Endothelial cell (in vitro differentiated cells): ENCODE measurements around the gene MACROH2A2. TPM values are rescaled to one million over a fixed set of nuclear protein-coding genes. Genes with fewer than 3 reads are reported as not detected.

Experiments
- DNase-seq: peaks from one replicate; pipeline ENCODE4 v3.0.0; 2021; ENCODE audit warnings: low spot score
- H3K27ac Mint-ChIP-seq: one replicate; pipeline ENCODE4 v1.8.0; 2021; ENCODE audit warnings: mixed read lengths, inconsistent platforms; ENCODE audit not compliant: unreplicated experiment
- H3K27me3 Mint-ChIP-seq: one replicate; pipeline ENCODE4 v1.8.0; 2021; ENCODE audit warnings: mild to moderate bottlenecking, moderate library complexity, mixed read lengths, inconsistent platforms; ENCODE audit not compliant: unreplicated experiment
- H3K36me3 Mint-ChIP-seq: one replicate; pipeline ENCODE4 v1.8.0; 2021; ENCODE audit warnings: mild to moderate bottlenecking, low read depth, mixed read lengths, inconsistent platforms; ENCODE audit not compliant: unreplicated experiment
- H3K4me1 Mint-ChIP-seq: one replicate; pipeline ENCODE4 v1.8.0; 2021; ENCODE audit warnings: mild to moderate bottlenecking, mixed read lengths, inconsistent platforms; ENCODE audit not compliant: unreplicated experiment
- H3K4me3 Mint-ChIP-seq: one replicate; pipeline ENCODE4 v1.8.0; 2021; ENCODE audit warnings: mild to moderate bottlenecking, mixed read lengths, inconsistent platforms; ENCODE audit not compliant: unreplicated experiment
- H3K9me3 Mint-ChIP-seq: one replicate; pipeline ENCODE4 v1.8.0; 2021; ENCODE audit warnings: mixed read lengths, inconsistent platforms; ENCODE audit not compliant: unreplicated experiment
- CTCF ChIP-seq: fragments of 200-600 bp; sonication (generic); IDR thresholded peaks from one replicate; pipeline ENCODE4 v1.5.0; 2021; ENCODE audit warnings: antibody characterized with exemption; ENCODE audit not compliant: unreplicated experiment
- total RNA-seq: library from RNA; stranded (reverse); fragmentation: NEBNext Ultra II Directional; extraction: Animal tissue kit (Norgen Biotek cat#: 25700); gene quantifications from one replicate; pipeline ENCODE4 v1.2.1, GENCODE V29; 2021; ENCODE audit not compliant: unreplicated experiment

The MACROH2A2 gene
- total RNA-seq, 1 donor from 2014 or later = 75.2 TPM

- Mint-ChIP-seq H3K36me3 (peaks cover 42% of the 10 kb centered on the region), H3K27ac (no peak overlapping the region), H3K9me3 (no peaks in the 10 kb centered on the region), H3K4me3 (no peak overlapping the region), H3K27me3 (peaks cover 8% of the 10 kb centered on the region), H3K4me1 (no peaks in the 10 kb centered on the region)
- peak; percentile 73 for DNase-seq
- TF ChIP-seq CTCF = peak; percentile 81
Measured at GRCh38 chr10:70106958-70107791, 54.5 kb downstream of the MACROH2A2 start.

GRCh38 chr10:70109064-70109729 lies 56.6 kb downstream of the MACROH2A2 start:
- Mint-ChIP-seq H3K27me3 (peaks cover 10% of the 10 kb centered on the region), H3K9me3 (no peaks in the 10 kb centered on the region), H3K4me3 (no peak overlapping the region), H3K36me3 (peaks cover 42% of the 10 kb centered on the region), H3K27ac (no peak overlapping the region), H3K4me1 (no peaks in the 10 kb centered on the region)
- TF ChIP-seq CTCF = no peak
- DNase-seq = no peak

- H3K36me3 Mint-ChIP-seq = peaks cover 29% of the 10 kb centered on the region
- no peak for DNase-seq
- no peak for TF ChIP-seq CTCF
- no peak overlapping the region for H3K4me3 Mint-ChIP-seq
- H3K27ac Mint-ChIP-seq = no peak overlapping the region
- H3K9me3 Mint-ChIP-seq = no peaks in the 10 kb centered on the region
- H3K27me3 Mint-ChIP-seq = peaks cover 8% of the 10 kb centered on the region
- peaks cover 7% of the 10 kb centered on the region for H3K4me1 Mint-ChIP-seq
Measured at GRCh38 chr10:70111496-70111895, 58.9 kb downstream of the MACROH2A2 start.

- no peak for DNase-seq
- Mint-ChIP-seq H3K4me1 (peaks cover 7% of the 10 kb centered on the region), H3K9me3 (no peaks in the 10 kb centered on the region), H3K4me3 (no peak overlapping the region), H3K36me3 (peaks cover 29% of the 10 kb centered on the region), H3K27me3 (peaks cover 8% of the 10 kb centered on the region), H3K27ac (no peak overlapping the region)
- TF ChIP-seq CTCF = no peak
Measured at GRCh38 chr10:70112071-70112470, 59.4 kb downstream of the MACROH2A2 start.

GRCh38 chr10:70114902-70115301 lies 62.3 kb downstream of the MACROH2A2 start:
- Mint-ChIP-seq H3K27me3 (peaks cover 11% of the 10 kb centered on the region), H3K9me3 (no peaks in the 10 kb centered on the region), H3K36me3 (peaks cover 18% of the 10 kb centered on the region), H3K27ac (no peak overlapping the region), H3K4me1 (peaks cover 7% of the 10 kb centered on the region), H3K4me3 (no peak overlapping the region)
- TF ChIP-seq CTCF = no peak
- DNase-seq = no peak
